Right renal pelvis (tissue), 4 donors: ENCODE measurements around the gene GUSB. TPM values are rescaled to one million over a fixed set of nuclear protein-coding genes. Genes with fewer than 3 reads are reported as not detected.

Source experiments
- DNase-seq, 4 donors: peaks; one replicate each; pipeline ENCODE4 v3.0.0-alpha.2; 2013; ENCODE audit warnings: low read depth in 4 of 4, low spot score in 3 of 4, missing footprints in 1 of 4
- polyA plus RNA-seq, 4 donors: library from polyadenylated mRNA; unstranded; fragments of 120-200 nt; gene quantifications; one replicate each; pipeline ENCODE4 v1.2.1, GENCODE V29; 2013; ENCODE audit not compliant: insufficient read length in 4 of 4

Gene GUSB
- polyA plus RNA-seq, 4 donors = 71.3 to 85.5 (median 76.8) TPM

DNA sequence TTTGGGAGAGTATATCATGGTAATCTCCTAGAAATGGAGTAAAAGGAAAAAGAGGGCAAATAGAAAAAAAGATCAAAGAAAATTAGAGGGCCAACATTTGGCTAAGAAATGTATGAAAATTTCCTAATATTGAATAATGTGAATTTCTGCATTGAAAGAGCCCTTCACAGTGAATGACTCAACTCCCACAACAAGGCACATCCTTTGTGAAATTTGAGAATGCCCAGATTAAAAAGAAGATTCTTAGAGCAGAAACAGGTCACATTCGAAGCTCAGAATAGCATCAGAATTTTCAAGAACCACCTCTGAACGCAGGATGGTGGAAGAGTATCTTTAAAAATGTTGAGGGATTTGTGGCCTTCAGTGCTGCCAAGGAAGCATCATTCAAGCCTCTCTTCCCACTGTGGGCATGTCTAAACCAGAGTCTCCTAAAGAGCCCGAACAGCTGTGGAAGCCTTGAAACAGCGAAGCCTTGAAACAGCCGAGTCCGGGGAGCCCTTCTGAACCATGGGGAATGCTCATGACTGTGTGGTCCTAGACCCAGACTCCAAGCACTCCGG lies 43.6 kb downstream of the GUSB start:
- no peak for DNase-seq

DNA sequence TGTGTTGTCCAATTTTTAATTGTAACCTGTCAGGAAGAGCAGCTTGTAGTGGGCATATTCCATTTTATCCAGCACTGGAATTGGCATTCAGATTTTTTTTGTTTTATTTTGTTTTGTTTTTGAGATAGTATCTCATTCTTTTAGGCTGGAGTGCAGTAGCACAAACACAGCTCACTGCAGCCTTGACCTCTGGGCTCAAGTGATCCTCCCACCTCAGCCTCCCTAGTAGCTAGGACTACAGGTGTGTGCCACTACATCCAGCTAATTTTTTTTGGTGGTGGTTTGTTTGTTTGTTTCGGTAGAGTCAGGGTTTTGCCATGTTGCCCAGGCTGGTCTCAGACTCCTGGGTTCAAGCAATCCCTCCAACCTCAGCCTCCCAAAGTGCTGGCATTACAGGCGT lies 44.7 kb downstream of the GUSB start:
- no peak for DNase-seq

DNA sequence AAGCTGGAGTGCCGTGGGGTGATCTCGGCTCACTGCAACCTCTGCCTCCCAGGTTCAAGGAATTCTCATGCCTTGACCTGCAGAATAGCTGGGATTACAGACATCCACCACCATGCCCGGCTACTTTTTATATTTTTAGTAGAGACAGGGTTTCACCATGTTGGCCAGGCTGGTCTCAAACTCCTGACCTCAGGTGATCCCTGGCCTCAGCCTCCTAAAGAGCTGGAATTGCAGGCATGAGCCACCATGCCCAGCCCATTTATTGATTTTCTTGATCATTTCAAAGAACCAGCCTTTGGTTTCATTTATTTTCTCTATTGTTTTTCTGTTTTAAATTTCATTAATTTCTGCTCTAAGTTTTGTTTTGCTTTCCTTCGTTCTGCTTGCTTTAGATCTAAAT lies 50.3 kb downstream of the GUSB start:
- no peak for DNase-seq

DNA sequence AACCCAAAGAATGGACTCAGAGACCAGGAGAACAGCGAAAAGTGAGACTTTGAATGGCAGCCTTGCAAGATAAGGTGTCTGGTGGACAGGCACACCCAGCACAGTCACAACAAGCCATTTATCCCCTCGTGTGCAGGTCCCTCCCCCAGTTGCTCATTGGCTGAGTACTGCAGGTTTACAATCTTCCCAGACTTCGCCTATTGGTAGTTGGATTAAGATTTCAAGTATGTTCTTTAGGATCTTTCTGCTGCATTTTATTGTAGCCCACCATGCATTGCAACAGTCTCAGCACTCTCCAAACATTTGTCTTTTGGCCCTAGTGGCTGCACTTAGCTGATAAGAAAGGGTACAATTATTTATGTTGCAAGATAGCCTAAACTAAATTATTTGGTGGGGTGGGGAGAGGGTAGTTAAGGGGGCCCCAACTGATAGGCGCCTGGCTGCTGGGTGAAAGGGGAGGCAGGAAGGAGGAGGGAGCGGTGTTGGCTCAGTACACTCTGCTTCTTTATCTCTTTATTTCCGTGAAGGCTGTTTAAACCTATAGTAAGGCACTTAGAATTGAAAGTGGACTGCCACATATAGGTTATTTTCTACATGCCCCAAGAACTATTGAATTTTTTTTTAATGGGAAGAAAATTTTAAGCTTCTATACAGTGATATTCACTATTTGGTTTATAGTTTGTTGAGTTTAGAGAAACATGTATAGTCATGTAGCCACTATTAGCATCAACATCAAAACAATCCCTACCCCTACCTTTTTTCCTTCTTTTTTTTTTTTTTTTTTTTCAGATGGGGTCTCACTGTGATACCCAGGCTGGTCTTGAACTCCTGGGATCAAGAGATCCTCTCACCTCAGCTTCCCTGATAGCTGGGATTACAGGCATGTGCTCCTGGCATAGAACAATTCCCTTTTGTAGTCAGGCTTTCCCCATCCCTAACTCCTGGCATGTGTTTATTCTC lies 54.2 kb downstream of the GUSB start:
- DNase-seq = no peak

DNA sequence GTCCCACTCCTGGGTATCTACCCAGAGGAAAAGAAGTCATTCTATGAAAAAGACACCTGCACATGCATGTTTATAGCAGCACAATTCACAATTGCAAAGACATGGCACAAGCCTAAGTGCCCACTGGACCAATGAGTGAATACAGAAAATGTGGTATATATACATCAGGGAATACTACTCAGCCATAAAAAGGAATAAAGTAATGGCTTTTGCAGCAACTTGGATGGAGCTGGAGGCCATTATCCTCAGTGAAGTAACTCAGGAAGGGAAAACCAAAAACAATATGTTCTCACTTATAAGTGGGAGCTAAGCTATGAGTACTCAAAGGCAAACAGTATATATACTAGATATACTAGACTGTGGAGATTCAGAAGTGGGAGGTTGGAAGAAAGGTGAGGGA lies 55.4 kb downstream of the GUSB start:
- no peak for DNase-seq

DNA sequence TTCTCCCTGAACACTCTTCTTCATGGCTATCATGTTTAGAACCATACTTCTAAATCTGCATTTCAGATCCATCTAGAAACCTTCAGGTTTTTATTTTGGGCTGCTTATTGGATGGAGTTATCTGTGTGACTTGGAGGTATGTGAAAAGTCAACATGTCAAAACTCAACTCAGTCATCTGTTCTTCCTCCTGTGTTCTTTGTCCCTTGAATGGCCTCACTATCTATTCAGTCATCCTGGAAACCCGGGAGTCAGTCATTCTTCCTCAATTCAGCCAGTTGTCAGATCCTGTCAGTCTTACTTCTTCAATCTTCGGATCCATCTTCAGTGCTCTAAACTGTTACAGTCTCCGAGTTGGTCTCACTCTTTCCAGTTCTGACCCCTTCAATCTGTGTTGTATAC lies 57.0 kb downstream of the GUSB start:
- no peak for DNase-seq

DNA sequence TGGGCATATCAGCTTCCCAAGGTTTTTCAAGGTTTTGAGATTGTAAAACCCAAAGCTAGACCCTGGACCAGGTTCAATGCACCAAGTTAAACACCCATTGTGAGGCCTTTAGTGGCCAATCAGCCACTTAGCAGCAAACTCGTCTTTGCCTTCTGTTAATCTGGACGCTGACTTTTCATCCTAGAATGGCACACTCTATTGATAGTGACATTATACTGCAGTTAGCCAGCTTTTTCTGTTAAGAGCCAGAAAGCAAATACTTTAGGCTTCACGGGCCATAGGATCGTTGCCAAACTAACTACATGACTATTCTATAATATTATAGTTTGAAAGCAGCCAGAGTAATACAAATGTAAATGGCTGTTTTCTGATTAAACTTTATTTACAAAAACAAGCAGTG lies 57.8 kb downstream of the GUSB start:
- no peak for DNase-seq

DNA sequence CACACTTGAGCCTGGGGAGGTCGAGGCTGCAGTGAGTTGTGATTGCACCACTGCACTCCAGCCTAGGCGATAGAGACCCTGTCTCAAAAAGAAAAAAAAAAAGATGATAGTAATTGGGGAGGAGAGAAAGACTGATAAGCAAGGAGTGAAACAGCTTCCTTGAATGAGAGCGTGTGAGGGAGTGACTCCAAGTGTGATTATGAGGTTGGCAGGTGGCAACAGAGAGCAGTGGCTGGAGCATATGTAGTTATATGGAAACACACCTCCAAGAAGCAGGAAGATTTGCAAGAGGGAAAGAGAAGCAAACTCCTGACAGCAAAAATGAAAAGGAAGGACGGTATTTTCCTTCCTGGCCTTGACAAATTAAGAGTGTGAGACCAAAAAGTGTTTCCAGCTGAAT lies 58.7 kb downstream of the GUSB start:
- DNase-seq = no peak

DNA sequence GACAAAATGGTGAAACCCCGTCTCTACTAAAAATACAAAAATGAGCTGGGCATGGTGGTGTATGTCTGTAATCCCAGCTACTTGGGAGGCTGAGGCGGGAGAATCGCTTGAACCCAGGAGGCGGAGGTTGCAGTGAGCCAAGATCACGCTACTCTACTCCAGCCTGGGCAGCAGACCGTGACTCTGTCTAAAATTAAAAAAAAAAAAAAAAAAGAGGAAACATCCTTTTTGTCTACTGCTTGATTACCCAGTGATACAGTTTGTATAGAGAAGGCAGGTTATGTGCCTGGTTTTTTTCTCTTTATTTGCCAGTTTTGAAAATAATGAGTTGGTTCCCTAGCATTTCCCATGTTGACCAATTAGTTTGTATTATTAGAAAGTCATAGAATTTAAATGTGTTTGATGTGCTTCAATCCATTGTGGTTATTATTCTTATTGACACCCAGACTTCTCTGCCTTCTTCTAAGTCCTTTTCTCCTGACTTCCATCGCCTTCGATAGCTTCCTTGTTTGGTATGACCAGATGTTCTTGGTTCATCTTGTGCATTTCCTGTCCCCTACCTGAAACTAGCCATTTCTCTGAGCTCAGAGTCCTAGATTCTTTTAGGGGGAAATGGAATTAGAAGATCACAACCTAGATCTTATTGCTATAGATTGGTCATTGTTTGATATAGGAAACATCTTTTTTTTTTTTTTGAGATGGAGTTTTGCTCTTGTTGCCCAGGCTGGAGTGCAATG lies 65.9 kb downstream of the GUSB start:
- DNase-seq = no peak

GRCh38 chr7:65912237-65912636 lies 69.8 kb downstream of the GUSB start:
- DNase-seq = no peak

Other genes with a start within 250 kb of the GUSB start
- 10 to 100 TPM; 32.6 to 40.2 (median 38.0) TPM for gene VKORC1L1, start 109.1 kb downstream of the GUSB start, polyA plus RNA-seq
- gene ASL, start 93.6 kb upstream of the GUSB start, polyA plus RNA-seq = 10 to 100 TPM; 25.1 to 34.4 (median 28.9) TPM
- 10 to 100 TPM; 25.9 to 31.7 (median 28.2) TPM for gene CRCP, start 132.6 kb upstream of the GUSB start, polyA plus RNA-seq
- 10 to 100 TPM; 45.8 to 54.3 (median 49.6) TPM for gene TPST1, start 223.1 kb upstream of the GUSB start, polyA plus RNA-seq